VCaP (cell line): ENCODE data around the gene KIAA1614.
A peak's percentile ranks its signal among the peaks of the same experiment; 100 is the strongest.

Experiments used
- H3K27ac ChIP-seq: fragments of 450-650 bp; 2 replicates; pipeline ENCODE4 v1.5.1; 2017
- CTCF ChIP-seq: fragments of 450-650 bp; conservative IDR thresholded peaks from 2 replicates; pipeline ENCODE4 v1.5.1; 2017; ENCODE audit warnings: mild to moderate bottlenecking, moderate library complexity

KIAA1614 gene

GRCh38 chr1:180889325-180889724 lies 23.4 kb upstream of the KIAA1614 start:
- TF ChIP-seq CTCF: no peak
- no peak overlapping the region for H3K27ac ChIP-seq

- no peak for TF ChIP-seq CTCF
- no peak overlapping the region for H3K27ac ChIP-seq
Measured at GRCh38 chr1:180892272-180892671, 20.4 kb upstream of the KIAA1614 start.

- no peak overlapping the region for H3K27ac ChIP-seq
- no peak for TF ChIP-seq CTCF
Measured at GRCh38 chr1:180892675-180893074, 20.0 kb upstream of the KIAA1614 start.

- no peak overlapping the region for H3K27ac ChIP-seq
- TF ChIP-seq CTCF: no peak
Measured at GRCh38 chr1:180893614-180894013, 19.1 kb upstream of the KIAA1614 start.

GRCh38 chr1:180896161-180896560 lies 16.5 kb upstream of the KIAA1614 start:
- H3K27ac ChIP-seq: no peak overlapping the region
- TF ChIP-seq CTCF: no peak

- no peak for TF ChIP-seq CTCF
- H3K27ac ChIP-seq: peak overlapping the region; percentile 74
Measured at GRCh38 chr1:180898441-180899219, 14.1 kb upstream of the KIAA1614 start.

GRCh38 chr1:180899262-180899661 lies 13.4 kb upstream of the KIAA1614 start:
- H3K27ac ChIP-seq: peak overlapping the region; percentile 74; the same call in 1 of the 2 replicates
- TF ChIP-seq CTCF: no peak
